ENCODE results near the gene MCEE. TPM values are rescaled to one million over a fixed set of nuclear protein-coding genes. Genes with fewer than 3 reads are reported as not detected.

MCEE gene
- total and polyA plus RNA-seq, 7 experiments from 2014 or later, result 11.6 to 38.0 (median 18.9) TPM

Other genes starting within 250 kb of the MCEE start
- not detected for gene VAX2, start 229.7 kb downstream of the MCEE start, total RNA-seq
- not detected for gene VAX2, start 229.7 kb downstream of the MCEE start, polyA plus RNA-seq
- gene ATP6V1B1, start 194.3 kb downstream of the MCEE start, total RNA-seq, result not detected
- gene ATP6V1B1, start 194.3 kb downstream of the MCEE start, polyA plus RNA-seq, result not detected
- 1 to 10 TPM in 1 of 5 experiments, under 1 TPM in 3, not detected in 1; 0.21 to 1.5 (median 0.63) TPM for gene ANKRD53, start 151.6 kb downstream of the MCEE start, total RNA-seq
- not detected for gene ANKRD53, start 151.6 kb downstream of the MCEE start, polyA plus RNA-seq
- 10 to 100 TPM; 33.2 to 66.3 (median 56.4) TPM for gene TEX261, start 135.4 kb downstream of the MCEE start, total RNA-seq
- gene TEX261, start 135.4 kb downstream of the MCEE start, polyA plus RNA-seq, result 10 to 100 TPM; 35.6 to 44.4 TPM
- gene NAGK, start 61.6 kb downstream of the MCEE start, total RNA-seq, result 100 to 1,000 TPM in 4 of 5 experiments, 10 to 100 TPM in 1; 92.4 to 169 (median 127) TPM
- 10 to 100 TPM; 44.8 to 69.3 TPM for gene NAGK, start 61.6 kb downstream of the MCEE start, polyA plus RNA-seq
- 10 to 100 TPM; 28.2 to 58.9 (median 43.8) TPM for gene MPHOSPH10, start 405 bp upstream of the MCEE start, total RNA-seq
- gene MPHOSPH10, start 405 bp upstream of the MCEE start, polyA plus RNA-seq, result 10 to 100 TPM; 24.4 to 34.5 TPM
- 10 to 100 TPM in 2 of 5 experiments, 1 to 10 TPM in 3; 1.3 to 14.1 (median 5.0) TPM for gene PAIP2B, start 96.9 kb upstream of the MCEE start, total RNA-seq
- 1 to 10 TPM; 2.0 to 2.8 TPM for gene PAIP2B, start 96.9 kb upstream of the MCEE start, polyA plus RNA-seq
- gene ZNF638, start 201.6 kb upstream of the MCEE start, total RNA-seq, result 100 to 1,000 TPM; 113 to 204 (median 121) TPM
- gene ZNF638, start 201.6 kb upstream of the MCEE start, polyA plus RNA-seq, result 10 to 100 TPM; 57.6 to 72.7 TPM